ENCODE measurements around the gene PAX4.
A peak's percentile ranks its signal among the peaks of the same experiment; 100 is the strongest.

Gene PAX4

DNA sequence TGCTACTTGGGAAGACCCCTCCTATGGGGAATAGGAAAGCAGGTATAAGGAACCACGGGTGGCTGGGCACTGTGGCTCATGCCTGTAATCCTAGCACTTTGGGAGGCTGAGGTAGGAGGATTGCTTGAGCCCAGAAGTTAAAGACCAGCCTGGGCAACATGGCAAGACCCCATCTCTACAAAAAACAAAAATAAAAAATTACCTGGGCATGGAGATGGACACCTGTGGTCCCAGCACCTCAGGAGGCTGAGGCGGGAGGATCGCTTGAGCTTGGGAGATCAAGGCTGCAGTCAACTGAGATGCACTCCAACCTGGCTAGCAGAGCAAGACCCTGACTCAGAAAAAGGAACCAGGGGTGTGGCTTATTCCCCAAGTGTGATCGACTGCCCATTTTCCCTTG, 25.4 kb downstream of the PAX4 start:
- Histone ChIP-seq H3K9me3 (ENCODE audit: low read length) (no peaks in the 10 kb centered on the region), H3K9ac (ENCODE audit: low read length) (no peak overlapping the region), H3K4me3 (ENCODE audit: low read depth in 1 of 2, low read length in 2 of 2) (no peak overlapping the region), H3K4me1 (ENCODE audit: insufficient read depth, low read length) (peaks cover 14% of the 10 kb centered on the region), H3K36me3 (ENCODE audit: insufficient read depth, low read length) (peaks cover 19% of the 10 kb centered on the region), H3K27me3 (ENCODE audit: control insufficient read depth in 1 of 2, insufficient read depth in 2 of 2, low read length in 2 of 2) (no peaks in the 10 kb centered on the region), H3K27ac (ENCODE audit: low read depth, low read length) (no peak overlapping the region)

DNA sequence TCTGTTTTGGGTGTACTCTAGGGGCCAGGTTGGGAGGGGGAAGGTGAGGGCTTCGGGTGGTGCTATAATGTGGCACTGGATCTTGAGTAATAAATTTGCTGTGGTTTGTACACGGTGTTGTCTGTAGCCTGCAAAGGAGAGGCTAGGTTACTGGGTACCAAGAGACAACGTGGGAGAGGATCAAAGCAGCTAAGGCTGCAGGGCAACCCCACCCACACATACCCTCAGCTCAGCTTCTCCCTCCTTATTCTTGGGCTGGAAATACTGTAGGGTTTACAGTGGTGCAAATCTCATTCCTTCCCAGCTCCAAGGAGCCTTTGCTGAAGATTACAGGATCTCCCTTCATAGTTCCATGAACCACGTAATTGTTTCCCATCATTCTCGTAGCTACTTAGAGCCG, 26.4 kb downstream of the PAX4 start:
- Histone ChIP-seq H3K36me3 (ENCODE audit: insufficient read depth, low read length) (peaks cover 19% of the 10 kb centered on the region), H3K9ac (ENCODE audit: low read length) (no peak overlapping the region), H3K4me3 (ENCODE audit: low read depth in 1 of 2, low read length in 2 of 2) (no peak overlapping the region), H3K4me1 (ENCODE audit: insufficient read depth, low read length) (peaks cover 17% of the 10 kb centered on the region), H3K27me3 (ENCODE audit: control insufficient read depth in 1 of 2, insufficient read depth in 2 of 2, low read length in 2 of 2) (no peaks in the 10 kb centered on the region), H3K9me3 (ENCODE audit: low read length) (no peaks in the 10 kb centered on the region), H3K27ac (ENCODE audit: low read depth, low read length) (no peak overlapping the region)

DNA sequence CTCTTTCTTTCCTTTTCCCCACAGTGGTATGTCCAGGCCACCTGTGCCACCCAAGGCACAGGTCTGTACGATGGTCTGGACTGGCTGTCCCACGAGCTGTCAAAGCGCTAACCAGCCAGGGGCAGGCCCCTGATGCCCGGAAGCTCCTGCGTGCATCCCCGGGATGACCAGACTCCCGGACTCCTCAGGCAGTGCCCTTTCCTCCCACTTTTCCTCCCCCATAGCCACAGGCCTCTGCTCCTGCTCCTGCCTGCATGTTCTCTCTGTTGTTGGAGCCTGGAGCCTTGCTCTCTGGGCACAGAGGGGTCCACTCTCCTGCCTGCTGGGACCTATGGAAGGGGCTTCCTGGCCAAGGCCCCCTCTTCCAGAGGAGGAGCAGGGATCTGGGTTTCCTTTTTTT, 26.8 kb downstream of the PAX4 start:
- peaks cover 19% of the 10 kb centered on the region for H3K36me3 ChIP-seq (ENCODE audit: insufficient read depth, low read length)
- H3K4me3 ChIP-seq (ENCODE audit: low read depth in 1 of 2, low read length in 2 of 2): no peak overlapping the region
- no peaks in the 10 kb centered on the region for H3K27me3 ChIP-seq (ENCODE audit: control insufficient read depth in 1 of 2, insufficient read depth in 2 of 2, low read length in 2 of 2)
- H3K27ac ChIP-seq (ENCODE audit: low read depth, low read length): no peak overlapping the region
- H3K9me3 ChIP-seq (ENCODE audit: low read length): no peaks in the 10 kb centered on the region
- H3K4me1 ChIP-seq (ENCODE audit: insufficient read depth, low read length): peaks cover 19% of the 10 kb centered on the region
- no peak overlapping the region for H3K9ac ChIP-seq (ENCODE audit: low read length)

DNA sequence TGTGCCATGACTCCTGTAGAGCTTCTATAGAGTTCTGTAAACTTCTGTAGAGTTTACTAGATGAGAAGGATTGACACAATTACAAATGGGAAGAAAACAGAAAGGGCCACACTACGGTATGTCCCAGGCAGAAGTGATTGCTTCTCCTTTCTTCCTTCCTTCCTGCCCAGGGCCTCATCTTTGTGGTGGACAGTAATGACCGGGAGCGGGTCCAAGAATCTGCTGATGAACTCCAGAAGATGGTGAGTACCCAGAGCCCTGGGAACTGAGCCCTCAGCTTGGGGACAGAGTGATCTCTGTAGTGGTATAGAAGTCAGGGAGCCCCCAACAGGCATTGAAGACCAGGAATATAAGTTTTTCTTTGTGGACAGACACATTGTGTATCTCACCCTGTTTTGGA, 28.0 kb downstream of the PAX4 start:
- Histone ChIP-seq H3K4me3 (ENCODE audit: low read depth in 1 of 2, low read length in 2 of 2) (peak overlapping the region in 1 of 2 donors; percentile 76), H3K27ac (ENCODE audit: low read depth, low read length) (no peak overlapping the region), H3K9me3 (ENCODE audit: low read length) (no peaks in the 10 kb centered on the region), H3K36me3 (ENCODE audit: insufficient read depth, low read length) (peaks cover 19% of the 10 kb centered on the region), H3K4me1 (ENCODE audit: insufficient read depth, low read length) (peaks cover 24% of the 10 kb centered on the region), H3K27me3 (ENCODE audit: control insufficient read depth in 1 of 2, insufficient read depth in 2 of 2, low read length in 2 of 2) (no peaks in the 10 kb centered on the region), H3K9ac (ENCODE audit: low read length) (no peak overlapping the region)

DNA sequence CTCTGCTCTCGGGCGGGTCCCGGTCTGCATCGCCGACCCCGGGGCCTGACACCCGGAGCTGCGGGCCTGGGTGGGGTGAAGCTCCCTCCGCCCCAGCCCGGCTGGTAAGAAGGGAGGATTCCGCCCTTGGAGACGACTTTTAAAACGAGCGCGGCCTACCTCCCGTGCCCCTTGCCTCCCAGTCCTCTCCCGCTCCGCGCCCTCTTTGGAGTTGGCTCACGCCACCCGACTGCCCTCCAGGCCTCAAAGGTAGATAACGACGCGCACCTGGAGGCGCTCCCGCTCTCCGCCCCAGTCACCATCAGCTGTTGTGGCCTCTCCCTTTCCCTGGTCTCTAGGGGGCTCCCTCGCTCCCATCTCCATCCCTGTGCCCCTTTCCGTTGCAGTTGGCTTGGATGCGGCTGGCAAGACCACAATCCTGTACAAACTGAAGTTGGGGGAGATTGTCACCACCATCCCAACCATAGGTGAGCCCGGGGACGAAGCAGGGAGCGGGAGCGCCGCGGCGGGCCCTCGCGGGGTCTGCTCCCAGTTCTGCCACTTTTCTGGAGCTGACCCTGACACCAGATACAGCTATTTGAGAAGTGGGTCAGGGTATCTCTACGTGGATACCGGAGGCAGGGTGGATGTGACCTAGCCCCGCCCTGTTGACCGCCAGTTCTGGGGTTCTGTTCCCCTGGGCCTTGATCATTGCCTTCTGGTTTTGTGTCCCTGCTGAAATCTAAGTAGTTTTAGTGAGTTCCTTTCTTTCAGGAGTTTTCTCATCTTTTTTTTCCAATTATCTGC, 29.1 kb downstream of the PAX4 start:
- peak overlapping the region; percentile 90 for H3K27ac ChIP-seq (ENCODE audit: low read depth, low read length)
- H3K9ac ChIP-seq (ENCODE audit: low read length): peak overlapping the region; percentile 78

DNA sequence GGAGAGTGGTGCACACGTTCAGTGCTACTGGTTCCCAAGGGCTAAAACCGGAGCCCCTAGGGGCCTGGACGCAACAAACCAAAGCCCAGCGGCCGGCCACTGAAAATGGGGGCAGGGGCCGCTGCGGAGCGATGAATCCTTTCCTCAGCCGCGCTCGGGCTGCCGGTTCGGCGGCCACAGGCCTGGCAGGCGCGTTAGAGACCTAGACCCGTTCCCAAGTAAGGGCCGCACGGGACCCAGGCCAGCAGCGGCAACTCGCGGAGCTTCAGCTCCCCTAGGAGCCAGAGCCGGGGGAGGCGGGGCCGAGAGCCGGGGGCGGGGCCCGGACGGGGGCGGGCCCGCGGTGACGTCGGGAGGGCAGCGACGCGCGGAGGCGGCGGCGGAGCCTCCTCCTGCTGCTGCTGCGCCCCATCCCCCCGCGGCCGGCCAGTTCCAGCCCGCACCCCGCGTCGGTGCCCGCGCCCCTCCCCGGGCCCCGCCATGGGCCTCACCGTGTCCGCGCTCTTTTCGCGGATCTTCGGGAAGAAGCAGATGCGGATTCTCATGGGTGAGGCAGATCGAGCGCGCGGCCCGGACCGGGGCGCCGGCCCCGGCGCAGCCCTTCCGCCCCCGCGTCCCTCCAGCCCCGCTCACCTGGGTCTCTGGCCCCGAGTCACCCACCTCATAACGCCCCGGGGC, 29.8 kb downstream of the PAX4 start, which contains the start of gene ARF5:
Gene ARF5 (plus strand): TSS at position 393 of the 678 bp plus-strand sequence. CDS start 88 bp downstream, at position 481.
- peaks cover 19% of the 10 kb centered on the region for H3K36me3 ChIP-seq (ENCODE audit: insufficient read depth, low read length)
- peaks cover 41% of the 10 kb centered on the region for H3K4me1 ChIP-seq (ENCODE audit: insufficient read depth, low read length)
- peak within 1 kb of the TSS; percentile 97 for H3K27ac ChIP-seq (ENCODE audit: low read depth, low read length)
- H3K9me3 ChIP-seq (ENCODE audit: low read length): no peaks in the 10 kb centered on the region
- H3K9ac ChIP-seq (ENCODE audit: low read length): peak within 1 kb of the TSS; percentile 78
- H3K27me3 ChIP-seq (ENCODE audit: control insufficient read depth in 1 of 2, insufficient read depth in 2 of 2, low read length in 2 of 2): no peaks in the 10 kb centered on the region
- H3K4me3 ChIP-seq (ENCODE audit: low read depth in 1 of 2, low read length in 2 of 2): peak within 1 kb of the TSS; percentile 76 to 94

More for the DNA sequence above, 29.1 kb downstream of the PAX4 start:
- Histone ChIP-seq H3K27me3 (ENCODE audit: control insufficient read depth in 1 of 2, insufficient read depth in 2 of 2, low read length in 2 of 2) (no peaks in the 10 kb centered on the region), H3K36me3 (ENCODE audit: insufficient read depth, low read length) (peaks cover 19% of the 10 kb centered on the region), H3K4me1 (ENCODE audit: insufficient read depth, low read length) (peaks cover 33% of the 10 kb centered on the region), H3K9me3 (ENCODE audit: low read length) (no peaks in the 10 kb centered on the region), H3K4me3 (ENCODE audit: low read depth in 1 of 2, low read length in 2 of 2) (peak overlapping the region; percentile 76 to 94)

DNA sequence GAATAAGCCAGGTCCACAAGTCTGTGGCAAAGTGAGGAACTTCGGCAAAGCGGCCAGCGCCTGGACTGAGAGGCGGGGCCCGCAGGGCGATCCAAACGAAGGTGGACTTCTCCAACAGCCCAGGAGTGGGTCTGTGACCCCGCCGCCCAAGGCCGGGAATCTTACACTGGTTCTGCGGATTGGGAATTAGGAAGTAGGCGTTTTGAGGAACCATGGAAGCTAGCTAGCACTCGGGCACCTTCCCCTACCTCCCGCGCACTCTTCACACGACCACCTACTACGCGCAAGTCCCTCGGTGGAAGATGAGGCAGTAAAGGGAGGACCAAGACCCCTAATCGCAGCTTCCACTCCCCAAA, 30.3 kb downstream of the PAX4 start:
- Histone ChIP-seq H3K36me3 (ENCODE audit: insufficient read depth, low read length) (peaks cover 22% of the 10 kb centered on the region), H3K4me1 (ENCODE audit: insufficient read depth, low read length) (peaks cover 46% of the 10 kb centered on the region), H3K27ac (ENCODE audit: low read depth, low read length) (peak overlapping the region; percentile 97), H3K9ac (ENCODE audit: low read length) (peak overlapping the region; percentile 50), H3K27me3 (ENCODE audit: control insufficient read depth in 1 of 2, insufficient read depth in 2 of 2, low read length in 2 of 2) (no peaks in the 10 kb centered on the region), H3K9me3 (ENCODE audit: low read length) (no peaks in the 10 kb centered on the region), H3K4me3 (ENCODE audit: low read depth in 1 of 2, low read length in 2 of 2) (peak overlapping the region; percentile 60 to 76)

DNA sequence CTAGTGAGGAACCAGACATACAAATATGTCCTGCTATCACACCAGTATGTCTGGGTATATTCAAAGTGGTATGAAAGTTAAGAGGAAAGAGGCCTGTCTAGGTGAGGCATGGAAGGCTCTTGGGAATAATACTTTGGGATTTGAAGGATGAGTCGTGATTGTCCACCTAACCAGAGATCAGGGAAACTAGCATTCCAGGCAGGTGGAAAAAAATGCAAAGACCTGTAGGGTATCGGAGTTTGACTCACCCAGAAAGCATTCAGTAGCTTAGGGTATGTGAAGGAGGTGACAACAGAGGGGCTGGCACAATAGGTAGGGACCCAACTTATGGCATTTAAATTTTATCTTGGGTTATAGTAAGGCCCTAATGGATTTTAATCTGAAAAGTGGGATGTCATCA, 31.6 kb downstream of the PAX4 start:
- Histone ChIP-seq H3K9me3 (ENCODE audit: low read length) (no peaks in the 10 kb centered on the region), H3K9ac (ENCODE audit: low read length) (no peak overlapping the region), H3K4me3 (ENCODE audit: low read depth in 1 of 2, low read length in 2 of 2) (no peak overlapping the region), H3K27ac (ENCODE audit: low read depth, low read length) (no peak overlapping the region), H3K4me1 (ENCODE audit: insufficient read depth, low read length) (peaks cover 59% of the 10 kb centered on the region), H3K27me3 (ENCODE audit: control insufficient read depth in 1 of 2, insufficient read depth in 2 of 2, low read length in 2 of 2) (no peaks in the 10 kb centered on the region), H3K36me3 (ENCODE audit: insufficient read depth, low read length) (peaks cover 28% of the 10 kb centered on the region)

DNA sequence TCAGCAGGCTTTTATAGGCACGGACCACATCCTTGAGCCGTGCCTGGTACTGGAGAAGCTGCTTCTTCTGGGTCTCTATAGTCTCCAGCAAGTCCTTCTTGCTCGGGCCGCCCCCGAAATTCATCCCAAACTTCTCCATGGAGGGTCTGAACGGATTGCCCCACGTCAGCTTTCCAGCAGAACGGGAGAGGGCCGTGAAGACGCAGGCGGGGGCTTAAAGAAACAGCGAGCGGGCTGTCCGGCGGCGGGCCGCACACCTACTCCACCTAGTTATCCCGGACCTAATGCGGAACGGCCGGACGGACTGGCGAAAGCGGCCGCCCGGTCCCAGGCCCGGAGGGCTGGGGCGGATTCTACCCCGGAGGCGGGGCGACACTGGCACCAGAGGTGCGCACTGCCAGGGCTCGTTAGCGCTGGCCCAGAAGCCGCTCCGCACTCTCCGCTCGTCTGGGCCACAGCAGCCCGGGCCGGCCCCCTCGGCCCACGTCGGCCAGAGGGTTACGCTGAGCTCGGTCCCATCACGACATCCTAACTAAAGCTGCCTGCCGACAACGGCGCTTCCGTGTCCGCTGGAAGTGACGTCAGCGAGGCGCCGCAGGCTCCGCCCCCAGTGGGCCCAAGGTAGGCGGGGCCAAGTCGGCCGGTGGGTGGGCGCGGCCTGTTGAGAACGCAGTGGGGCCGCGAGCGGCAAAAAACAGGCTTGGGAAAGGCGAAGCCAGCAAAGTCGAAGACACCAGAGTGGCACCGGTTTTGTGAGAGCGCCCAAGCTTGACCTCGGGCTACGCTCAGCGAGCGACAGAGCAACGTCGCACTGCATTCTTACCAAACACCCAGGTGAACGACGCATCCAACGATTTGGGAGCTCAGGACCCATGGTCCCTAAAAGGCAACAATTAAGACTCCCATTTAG, 32.6 kb downstream of the PAX4 start, which contains the start of gene GCC1:
Gene GCC1 (minus strand): TSS at position 553 of the 910 bp plus-strand sequence. CDS start 414 bp downstream, at position 139.
- Histone ChIP-seq H3K4me1 (ENCODE audit: insufficient read depth, low read length) (peaks cover 66% of the 10 kb centered on the region), H3K9me3 (ENCODE audit: low read length) (no peaks in the 10 kb centered on the region), H3K27me3 (ENCODE audit: control insufficient read depth in 1 of 2, insufficient read depth in 2 of 2, low read length in 2 of 2) (no peaks in the 10 kb centered on the region), H3K36me3 (ENCODE audit: insufficient read depth, low read length) (peaks cover 28% of the 10 kb centered on the region), H3K9ac (ENCODE audit: low read length) (peak within 1 kb of the TSS; percentile 62), H3K4me3 (ENCODE audit: low read depth in 1 of 2, low read length in 2 of 2) (peak within 1 kb of the TSS; percentile 64 to 81), H3K27ac (ENCODE audit: low read depth, low read length) (peak within 1 kb of the TSS; percentile 90)

DNA sequence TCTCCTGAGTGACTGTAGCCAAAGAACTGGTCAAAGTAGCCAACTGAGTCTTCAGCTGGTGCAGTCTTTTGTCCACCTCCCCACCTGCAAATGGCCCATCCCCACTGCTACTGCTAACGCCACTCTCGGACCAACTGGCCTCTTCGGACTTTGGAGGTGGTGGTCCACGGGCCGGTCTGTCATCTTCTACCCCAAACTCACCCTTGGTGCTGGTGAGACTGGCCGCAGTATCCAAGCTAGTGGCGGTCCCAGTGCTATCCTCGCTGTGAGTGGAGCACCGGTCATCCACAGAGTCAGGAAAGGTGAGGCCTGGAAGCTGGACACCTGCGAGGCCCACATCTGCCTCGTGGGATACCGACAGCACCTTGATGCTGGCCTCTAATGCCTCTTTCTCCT, 33.3 kb downstream of the PAX4 start:
- Histone ChIP-seq H3K27ac (ENCODE audit: low read depth, low read length) (peak overlapping the region; percentile 90), H3K9ac (ENCODE audit: low read length) (peak overlapping the region; percentile 34), H3K4me1 (ENCODE audit: insufficient read depth, low read length) (peaks cover 61% of the 10 kb centered on the region), H3K36me3 (ENCODE audit: insufficient read depth, low read length) (peaks cover 26% of the 10 kb centered on the region), H3K9me3 (ENCODE audit: low read length) (no peaks in the 10 kb centered on the region), H3K4me3 (ENCODE audit: low read depth in 1 of 2, low read length in 2 of 2) (peak overlapping the region; percentile 64 to 81), H3K27me3 (ENCODE audit: control insufficient read depth in 1 of 2, insufficient read depth in 2 of 2, low read length in 2 of 2) (no peaks in the 10 kb centered on the region)

DNA sequence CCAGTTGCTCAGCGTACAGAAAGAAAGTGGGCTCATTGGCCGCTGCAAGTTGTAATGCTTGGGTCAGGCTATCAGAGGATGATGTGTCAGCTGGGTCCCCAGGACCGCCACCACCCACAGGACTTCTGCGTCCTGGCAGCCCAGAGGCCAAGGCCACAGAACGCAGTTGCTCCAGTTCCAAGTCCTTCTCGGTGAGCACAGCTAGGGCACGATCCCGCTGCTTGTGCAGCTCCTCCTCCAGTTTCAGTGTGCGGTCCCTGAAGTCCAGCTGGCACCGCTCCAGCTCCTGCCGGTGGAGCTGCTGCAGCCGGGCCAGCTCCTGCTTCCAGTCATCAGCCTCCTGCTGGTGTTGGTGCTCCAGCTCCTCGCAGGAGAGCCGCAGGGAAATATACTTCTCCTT, 35.6 kb downstream of the PAX4 start:
- no peak overlapping the region for H3K4me3 ChIP-seq (ENCODE audit: low read depth in 1 of 2, low read length in 2 of 2)
- H3K9me3 ChIP-seq (ENCODE audit: low read length): no peaks in the 10 kb centered on the region
- H3K36me3 ChIP-seq (ENCODE audit: insufficient read depth, low read length): peaks cover 29% of the 10 kb centered on the region
- no peaks in the 10 kb centered on the region for H3K27me3 ChIP-seq (ENCODE audit: control insufficient read depth in 1 of 2, insufficient read depth in 2 of 2, low read length in 2 of 2)
- H3K9ac ChIP-seq (ENCODE audit: low read length): no peak overlapping the region
- H3K4me1 ChIP-seq (ENCODE audit: insufficient read depth, low read length): peaks cover 68% of the 10 kb centered on the region
- no peak overlapping the region for H3K27ac ChIP-seq (ENCODE audit: low read depth, low read length)

Data from muscle layer of colon (tissue), 2 donors.